ENCODE measurements around the gene ATP2B1.
"Not testable (repeated sequence)": the region's sequence is repeated elsewhere in the genome, so short reads cannot be mapped to it uniquely, and the experiment has no call there.

Gene ATP2B1

DNA sequence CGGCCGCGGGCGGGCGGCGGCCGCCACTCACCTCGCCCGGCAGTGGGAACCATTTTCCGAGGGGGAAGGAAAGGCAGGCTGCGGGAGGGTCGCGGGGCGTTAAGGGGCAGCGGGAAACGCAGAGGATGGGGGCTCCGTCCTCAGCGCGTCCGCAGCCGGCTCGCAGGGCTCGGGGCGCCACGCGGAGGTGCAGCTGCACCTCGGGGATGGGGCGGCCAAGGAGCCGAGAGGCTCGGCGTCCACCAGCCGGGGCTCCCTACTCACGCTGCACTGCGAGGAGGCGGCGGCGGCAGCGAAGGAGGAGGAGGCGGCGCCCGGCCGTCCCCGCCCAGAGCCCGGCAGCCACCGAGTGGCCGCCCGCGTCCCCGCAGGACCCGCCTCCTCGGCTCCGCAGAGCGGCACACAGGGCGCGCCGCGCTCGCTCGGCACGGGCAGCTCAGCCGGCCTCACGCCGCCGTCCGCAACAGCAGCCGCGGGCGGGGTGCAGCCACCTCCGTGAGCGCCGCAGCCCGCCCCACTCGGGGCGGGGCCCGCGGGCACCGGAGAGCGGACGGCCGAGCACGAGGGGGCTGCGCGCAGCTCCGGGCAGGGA, at the start of gene ATP2B1:
Gene ATP2B1 (minus strand): TSS at position 274 of the 592 bp plus-strand sequence. CDS start 52,952 bp downstream, outside the sequence.
- peak; percentile 92 for DNase-seq

DNA sequence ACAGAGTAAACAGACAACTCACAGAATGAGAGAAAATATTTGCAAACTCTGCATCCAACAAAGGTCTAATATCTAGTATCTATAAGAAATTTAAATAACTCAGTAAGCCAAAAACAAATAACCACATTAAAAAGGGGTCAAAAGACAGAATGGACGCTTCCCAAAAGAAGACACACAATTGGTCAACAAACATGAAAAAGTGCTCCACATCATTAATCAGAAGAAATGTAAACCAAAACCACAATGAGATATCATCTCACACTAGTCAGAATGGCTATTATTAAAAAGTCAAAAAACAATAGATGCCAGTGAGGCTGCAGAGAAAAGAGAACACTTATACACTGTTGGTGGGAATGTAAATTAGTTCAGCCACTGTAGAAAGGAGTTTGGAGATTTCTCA, 49.3 kb upstream of the ATP2B1 start:
- DNase-seq, result not testable (repeated sequence)

DNA sequence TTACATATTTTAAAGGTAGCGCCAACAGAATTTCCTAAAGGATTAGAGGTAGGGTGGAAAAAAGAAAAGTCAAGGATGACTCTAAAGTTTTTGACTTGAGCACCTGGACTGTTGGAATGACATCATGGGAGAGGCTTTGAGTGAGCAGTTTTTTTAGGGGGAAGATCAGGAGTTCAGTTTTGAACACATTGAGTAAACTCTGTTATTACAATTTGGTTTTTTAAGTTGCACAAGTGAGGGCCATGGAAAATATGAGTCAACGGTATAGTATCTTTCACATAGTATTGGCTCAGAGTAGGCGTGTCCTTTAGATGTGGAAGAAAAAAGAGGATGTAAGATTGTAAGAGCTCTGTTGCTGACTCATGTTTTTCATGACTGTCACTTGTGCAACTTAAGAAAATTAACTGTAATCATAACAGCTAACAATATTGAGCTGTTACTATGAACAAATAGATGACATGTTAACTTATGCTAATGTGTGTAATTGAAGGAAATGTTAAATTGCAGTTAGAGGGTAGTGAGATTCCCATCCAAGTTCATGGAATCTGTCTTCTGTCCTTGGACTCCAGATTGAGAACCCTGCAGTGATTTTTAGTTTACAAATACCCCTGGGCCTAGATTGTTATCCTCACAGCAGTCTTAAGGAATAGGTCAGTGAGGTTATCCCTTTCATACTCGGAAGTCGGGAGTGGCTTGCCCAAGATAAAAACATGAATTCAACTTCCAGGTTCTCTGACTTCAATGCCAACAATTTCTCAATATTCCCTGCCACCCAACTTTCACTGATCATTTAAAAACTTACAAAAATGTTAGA, 48.2 kb upstream of the ATP2B1 start:
- DNase-seq, result no peak

DNA sequence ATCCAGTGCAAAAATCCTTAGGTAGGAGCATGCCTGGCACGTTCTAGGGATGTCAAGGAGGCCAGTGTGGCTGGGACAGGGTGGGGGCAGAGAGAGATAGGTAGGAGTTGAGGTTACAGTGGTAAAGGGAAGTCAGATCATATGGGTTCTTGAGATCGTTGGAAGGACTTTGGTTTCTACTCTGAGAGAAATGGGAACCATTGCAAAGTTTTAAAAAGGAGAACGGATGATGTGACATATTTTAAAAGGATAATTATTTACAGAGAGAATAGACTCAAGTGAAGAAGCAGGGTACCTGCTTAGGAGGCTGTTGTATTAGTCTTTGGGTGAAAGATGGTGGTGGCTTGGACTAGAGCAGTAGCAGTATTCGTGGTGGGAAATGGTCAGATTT, 47.6 kb upstream of the ATP2B1 start:
- no peak for DNase-seq

DNA sequence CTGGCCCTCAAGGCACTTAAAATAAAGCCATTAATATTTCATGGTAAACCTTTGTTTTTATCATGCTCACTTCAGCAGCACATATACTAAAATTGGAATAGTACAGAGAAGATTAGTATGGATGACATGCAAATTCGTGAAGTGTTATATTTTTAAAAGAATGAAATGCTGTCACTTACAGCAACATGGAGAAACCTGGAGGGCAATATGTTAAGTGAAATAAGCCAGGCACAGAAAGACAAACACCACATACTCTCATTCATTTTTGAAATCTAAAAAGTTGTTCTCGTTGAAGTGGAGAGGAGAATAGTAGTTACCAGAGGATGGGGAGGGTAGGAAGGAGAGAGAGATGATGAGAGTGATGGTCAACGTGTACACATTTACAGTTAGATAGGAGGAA, 45.4 kb upstream of the ATP2B1 start:
- DNase-seq, result no peak

DNA sequence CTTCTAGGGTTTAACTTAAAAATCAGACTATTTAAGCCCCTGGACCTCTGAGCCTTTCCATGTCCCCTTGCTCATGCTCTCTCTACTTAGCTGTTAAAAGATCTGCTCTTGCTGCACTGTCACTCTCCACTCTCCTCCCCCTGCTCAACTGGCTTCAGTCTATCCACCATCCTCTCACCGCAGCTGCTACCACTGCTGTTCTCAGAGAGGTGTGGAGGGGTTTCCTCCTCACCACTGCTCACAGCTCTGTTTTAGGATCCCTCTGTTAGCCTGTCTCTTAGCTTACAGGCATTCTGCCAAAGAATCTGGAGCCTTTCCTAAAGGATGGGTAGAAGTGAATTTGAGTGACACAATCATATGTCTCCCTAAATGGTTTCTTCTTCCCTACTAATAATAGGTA, 43.7 kb upstream of the ATP2B1 start:
- no peak for DNase-seq

DNA sequence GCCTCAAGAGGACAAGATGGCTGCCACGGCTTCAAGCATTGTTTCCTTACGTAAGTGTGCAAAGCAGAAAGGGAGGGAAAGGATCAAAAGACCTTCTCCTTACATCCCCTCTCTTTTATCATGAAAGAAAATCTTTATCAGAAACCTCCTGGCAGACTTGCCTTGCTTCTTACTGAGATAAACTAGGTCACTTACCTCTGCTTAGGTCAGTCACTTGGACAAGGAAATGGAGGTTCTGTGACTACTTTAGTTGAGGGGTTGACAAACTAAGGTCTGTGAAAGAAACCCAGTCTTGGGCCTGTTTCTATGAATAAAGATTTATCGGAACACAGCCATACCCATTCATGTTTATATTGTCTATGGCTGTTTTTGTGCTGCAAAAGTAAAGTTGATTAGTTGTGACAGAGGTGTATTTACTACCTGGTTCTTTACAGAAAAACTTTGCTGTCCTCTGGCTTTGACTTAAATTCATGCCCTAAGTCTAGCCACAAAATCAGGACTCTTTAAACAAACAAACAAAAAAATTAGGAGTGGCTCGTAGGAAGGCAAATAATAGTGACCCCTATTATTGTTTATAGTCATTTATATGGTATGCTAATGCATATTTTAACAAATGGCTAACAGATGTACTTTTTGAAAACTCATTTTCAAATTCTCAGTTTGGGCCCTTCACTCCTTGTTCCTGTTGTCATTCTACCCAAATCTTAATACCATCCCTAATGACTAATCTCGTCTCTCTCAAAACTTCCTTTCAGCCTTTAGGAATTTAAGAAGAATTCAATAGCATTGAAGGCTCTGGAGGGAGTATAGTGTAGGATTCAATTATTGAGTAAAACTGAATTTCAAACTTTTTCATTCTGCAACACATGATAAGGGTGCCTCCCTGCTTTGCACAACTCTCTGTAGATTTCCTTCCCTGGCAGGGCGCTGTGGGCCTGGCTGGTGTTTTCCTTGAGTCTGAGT, 42.0 kb upstream of the ATP2B1 start:
- no peak for DNase-seq

DNA sequence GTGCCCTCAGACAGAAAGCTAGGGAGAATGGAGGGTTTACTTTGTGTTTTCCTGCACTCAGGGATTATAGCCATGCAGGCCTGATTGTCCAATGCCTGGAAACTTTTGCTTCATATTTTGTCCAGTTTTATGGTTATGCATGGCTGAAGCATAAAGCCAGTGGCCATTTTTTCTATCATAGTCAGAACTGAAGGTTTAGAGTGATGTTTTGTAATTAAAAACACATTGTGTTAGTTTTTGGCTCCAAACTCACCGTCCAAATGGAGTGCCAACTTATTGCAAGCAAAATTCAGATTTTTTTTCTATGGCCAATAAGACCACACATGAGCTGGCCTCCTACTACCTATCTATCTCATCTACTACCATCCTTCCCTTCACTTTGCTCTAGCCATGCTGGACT, 40.2 kb upstream of the ATP2B1 start:
- no peak for DNase-seq

DNA sequence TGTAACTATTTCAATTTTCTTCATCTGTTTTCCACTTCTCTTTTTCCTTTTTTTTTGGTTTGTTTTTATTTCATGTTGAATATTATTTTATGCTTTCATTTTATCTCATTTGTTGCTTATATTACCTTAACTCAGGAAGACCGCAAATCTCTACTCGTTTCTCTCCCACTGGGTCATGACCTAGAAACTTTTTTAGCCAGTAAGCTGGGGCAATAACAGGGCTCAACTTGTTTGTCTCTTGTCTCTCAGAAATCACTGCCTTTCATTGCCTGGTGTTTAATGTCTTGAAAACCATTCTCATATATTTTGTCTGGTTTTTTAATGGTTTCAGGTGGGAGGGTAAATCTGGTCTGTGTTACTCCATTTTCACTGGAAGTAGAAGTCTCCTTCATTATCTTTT, 36.6 kb upstream of the ATP2B1 start:
- DNase-seq, result no peak

DNA sequence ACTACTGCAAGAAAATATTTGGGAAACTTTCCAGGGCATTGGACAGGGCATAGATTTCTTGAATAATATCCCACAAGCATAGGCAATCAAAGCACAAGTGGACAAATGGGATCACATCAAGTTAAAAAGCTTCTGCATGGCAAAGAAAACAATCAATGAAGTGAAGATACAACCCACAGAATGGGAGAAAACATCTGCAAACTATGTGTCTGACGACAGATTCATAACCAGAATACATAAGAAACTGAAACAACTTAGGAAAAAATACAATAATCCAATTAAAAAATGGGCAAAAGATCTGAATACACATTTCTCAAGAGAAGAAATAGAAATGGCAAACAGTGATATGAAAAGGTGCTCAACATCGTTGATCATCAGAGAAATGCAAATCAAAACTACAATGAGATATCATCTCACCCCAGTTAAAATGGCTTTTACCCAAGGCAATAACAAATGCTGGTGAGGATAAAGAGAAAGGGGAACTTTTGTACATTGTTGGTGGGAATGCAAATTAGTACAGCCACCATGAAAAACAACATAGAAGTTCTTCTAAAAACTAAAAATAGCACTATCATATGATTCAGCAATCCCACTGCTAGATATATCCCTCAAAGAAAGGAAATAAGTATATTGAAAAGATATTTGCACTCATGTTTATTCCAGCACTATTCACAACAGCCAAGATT, 33.8 kb upstream of the ATP2B1 start:
- DNase-seq, result no peak

DNA sequence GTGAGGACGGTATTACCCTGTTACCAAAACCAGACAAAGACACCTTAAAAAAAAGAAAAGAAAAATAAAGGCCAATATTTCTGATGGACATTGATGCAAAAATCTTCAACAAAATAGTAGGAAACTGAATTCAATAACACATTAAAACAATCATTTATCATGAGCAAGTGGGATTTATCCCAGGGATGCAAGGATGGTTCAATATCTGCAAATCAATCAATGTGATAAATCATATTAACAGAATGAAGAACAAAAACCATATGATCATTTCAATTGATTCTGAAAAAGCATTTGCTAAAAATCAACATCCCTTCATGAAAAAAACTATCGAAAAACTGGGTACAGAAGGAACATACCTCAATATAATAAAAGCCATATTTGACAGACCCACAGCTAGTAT, 32.3 kb upstream of the ATP2B1 start:
- no peak for DNase-seq

DNA sequence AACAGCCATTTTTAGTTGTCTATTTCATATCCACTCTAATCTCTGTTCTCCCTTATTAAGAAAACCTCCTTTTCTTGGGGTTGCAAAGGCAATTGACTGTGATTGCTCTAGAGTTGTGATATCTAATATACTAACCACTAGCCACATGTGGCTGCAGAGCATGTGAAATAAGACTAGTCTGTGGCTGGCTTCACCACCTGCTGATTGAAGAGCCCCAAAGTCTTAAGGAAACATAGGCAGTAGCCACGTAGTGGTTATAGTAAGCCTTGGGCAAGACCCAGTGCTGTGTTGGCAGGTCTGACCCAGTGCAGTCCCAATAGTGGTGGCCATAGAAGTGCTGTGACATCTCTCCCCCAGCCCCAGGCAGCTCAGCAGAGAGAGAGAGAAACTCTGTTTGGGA, 28.4 kb upstream of the ATP2B1 start:
- DNase-seq, result no peak

DNA sequence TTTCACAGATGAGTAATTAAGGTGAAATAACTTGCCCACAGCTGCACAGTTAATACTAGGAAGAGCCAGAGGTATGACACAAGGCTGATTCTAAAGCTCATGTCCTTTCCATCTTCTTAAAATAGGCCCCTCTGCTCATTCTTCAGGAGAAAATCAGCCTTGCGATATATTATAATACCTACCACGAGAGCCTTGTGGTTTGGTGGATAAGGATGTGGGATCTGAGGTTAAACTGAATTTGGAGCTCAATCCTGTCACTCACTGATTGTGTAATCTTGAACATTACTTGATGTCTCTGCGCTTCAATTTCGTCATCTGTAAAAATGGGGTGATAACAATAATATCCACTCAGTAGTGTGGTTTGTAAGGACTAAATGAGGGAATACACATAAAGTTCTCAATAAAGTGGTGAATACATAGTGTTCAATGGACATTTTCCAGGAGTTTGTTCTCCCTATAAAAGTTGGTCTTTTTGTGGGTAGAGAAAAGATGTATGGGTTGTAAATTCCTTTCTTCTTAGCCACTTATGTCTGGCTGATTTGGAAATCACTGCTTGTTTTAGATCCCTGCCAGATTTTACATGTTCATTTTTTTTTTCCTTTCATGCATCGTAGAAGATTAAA, 25.1 kb upstream of the ATP2B1 start:
- no peak for DNase-seq

DNA sequence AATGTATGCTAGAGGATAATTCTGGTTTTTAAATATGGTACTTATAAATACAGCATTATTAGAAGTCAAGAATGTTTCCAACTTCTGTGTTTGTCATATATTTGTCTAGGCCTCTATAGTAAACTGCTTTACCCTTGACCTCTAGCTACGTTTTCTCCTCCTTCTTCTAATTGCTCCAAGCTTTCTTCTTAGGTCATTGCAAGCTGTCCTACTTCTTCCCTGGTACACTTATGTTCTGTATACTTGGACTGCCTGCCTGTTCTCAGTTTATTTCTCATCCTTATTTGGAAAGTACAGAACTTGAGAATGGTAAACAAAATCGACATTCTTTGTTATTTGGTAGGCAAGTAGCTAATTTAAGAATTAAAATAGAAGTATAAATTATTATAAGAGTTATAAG, 23.9 kb upstream of the ATP2B1 start:
- DNase-seq, result no peak

DNA sequence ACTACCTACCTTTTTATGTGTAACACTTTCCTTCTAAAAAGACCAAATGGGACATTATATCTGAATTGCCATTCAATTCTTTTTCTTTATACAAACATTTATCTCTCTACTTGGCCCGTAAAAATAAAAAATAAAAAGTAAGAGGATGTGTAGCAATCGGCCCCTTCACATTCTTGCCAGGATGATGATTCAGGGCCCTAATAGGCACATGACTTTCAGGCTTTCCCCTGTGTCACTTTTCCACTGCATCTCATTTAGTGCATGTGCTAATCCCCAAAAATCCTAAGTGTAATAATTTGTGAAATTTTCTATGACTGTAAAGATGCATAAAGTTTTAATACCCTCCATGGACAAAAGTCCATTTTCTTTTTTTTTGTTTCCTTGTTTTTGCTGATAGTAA, 23.0 kb upstream of the ATP2B1 start:
- DNase-seq, result no peak

DNA sequence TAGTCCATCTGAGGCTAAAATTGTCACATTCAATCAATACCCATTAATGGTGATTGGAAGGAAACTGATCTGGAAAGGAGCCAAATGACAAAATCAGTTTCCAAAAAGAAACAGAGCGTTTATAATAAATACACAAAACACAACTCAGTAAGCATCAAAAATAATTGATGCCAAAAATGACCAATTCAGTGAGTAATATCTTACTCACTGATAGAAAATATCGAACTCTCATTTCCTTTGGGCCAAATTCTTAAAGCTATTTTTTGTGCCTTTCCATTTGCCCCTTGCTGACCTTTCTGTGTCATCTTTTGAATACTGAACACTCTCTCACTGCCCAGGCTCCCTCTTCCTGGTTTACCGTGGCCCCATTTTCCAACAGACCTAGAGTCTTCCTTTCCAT, 22.5 kb upstream of the ATP2B1 start:
- DNase-seq, result no peak

DNA sequence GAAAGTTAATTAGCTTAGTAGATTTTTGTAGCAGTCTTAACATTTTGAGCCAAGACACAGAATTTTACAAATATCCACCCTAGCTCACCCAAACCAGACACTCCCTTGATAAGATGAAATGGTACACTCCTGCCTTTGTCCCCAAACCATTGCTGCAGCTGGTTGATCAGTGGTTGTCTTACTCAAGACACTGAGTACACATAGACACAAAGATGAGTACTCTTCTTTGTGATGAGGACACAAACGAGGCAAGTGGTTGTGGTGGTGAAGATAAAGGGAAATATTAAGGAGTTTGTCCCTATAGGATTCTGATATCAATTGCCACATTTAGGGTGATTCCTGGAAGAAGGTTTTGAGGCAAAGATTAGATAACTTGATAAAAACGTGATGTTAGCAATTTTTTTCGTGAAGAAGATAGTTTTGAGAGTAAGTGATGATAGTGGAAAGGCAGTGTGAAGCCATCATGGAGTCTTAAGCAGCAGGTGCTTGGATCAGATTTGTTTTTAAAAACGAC, 21.4 kb upstream of the ATP2B1 start:
- DNase-seq, result no peak

DNA sequence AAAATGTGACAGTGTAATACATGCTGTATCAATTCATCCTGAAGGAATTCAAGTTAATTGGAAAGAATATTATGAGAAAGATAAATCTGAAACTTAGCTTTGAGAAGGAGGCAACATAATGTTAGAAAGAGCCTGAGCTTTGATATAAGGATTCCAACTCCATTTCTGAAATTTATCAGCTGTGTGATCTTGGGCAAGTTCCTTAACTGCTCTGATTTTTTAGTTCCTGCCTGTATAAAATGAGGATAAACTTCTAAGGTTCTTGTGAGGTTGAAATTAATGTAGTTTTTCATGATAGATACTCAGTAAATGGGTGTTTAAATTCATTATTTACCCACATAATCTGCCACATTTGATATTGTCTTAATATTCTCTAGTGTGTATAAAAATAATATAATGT, 14.6 kb upstream of the ATP2B1 start:
- DNase-seq, result no peak

DNA sequence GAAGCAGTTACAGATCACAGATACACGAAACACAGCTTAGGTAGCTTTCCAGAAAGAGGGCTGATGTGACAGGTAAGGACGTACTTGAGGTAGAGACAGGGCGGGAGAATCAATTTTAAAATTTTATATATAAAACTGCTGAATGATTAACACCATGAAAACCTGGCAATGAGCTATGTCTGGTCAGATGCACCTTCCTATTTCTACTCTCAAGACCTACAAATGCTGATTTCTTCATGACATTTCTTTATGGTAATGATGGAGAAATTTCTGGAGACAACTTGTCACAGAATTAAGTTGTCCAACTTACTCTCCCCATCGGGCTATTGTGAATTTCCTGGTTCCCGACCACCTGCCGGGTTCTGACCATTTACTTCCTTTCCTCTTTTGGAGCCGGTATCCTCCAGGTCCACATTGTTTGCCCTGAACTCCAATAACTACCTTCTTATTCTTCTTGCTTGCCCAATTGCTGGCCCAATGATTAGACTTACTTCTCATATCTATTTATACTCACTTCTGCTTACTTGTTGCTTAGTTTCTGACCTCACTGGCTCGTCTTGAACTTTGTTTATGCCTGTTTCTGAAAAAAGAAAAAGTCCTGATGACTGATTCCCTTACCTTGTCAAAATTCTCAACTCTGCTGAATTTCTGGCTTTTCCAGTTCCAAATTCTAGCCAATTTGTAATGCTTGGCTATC, 12.8 kb upstream of the ATP2B1 start:
- DNase-seq, result no peak

DNA sequence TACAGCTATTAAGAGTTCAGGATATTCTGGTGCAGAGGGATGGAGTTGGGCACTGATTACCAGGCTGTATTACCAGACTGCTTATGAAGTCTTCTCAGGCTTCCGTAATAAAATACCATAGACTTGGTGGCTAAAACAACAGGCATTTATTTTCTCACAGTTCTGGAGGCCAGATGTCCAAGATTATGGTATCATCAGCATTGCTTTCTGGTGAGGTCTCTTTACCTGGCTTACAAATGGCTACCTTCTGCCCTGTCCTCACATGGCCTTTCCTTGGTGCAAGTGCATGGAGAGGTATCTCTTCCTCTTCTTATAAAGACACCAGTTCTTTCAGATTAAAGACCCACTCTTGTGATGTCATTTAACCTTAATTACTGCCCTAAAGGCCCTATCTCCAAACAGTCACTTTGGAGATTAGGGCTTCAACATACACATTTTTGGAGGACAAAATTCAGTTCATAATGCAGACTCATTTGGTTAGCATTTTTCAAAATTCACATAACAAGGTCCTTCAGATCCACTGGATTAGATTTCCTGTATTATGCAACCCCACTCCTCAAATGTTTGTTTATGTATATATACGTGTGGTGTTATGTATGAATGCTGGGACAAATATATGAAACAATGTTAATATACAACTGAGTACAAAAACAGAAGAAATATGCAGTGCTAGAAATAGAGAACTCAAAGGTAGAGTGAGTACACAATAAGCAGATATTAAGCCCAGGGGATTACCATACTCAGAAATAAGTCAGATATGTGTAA, 9.3 kb upstream of the ATP2B1 start:
- no peak for DNase-seq

DNA sequence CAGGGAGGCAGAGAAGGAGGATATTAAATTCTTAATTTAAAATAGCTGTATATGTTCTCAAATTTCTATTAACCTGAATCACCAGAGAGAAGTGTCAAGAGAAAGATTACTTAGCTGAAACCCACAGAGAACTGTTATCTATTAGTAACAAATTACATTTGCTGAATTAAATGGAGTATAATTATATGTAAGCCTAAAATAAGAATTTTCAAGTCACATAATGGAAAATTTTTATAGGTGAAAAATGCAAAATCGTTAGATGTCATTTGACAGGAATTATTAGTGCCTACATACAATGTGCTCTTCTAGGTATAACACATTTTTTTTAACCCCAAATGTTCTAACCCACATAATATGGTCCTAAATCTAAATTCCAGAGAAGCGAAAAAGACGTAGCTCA, 4.1 kb upstream of the ATP2B1 start:
- no peak for DNase-seq
